Activated B cell treated with CpG ODN at 0.5 μM for 24 hours (primary cell): ENCODE results near the gene LRTM1. TPM values are rescaled to one million over a fixed set of nuclear protein-coding genes. Genes with fewer than 3 reads are reported as not detected.

Experiments
- ATAC-seq: fragments of 200-7000 bp; cut with Tn5 transposase; one replicate; pipeline ENCODE4 v1.10.0; 2021; ENCODE audit warnings: low read depth, mild to moderate bottlenecking, moderate library complexity
- CTCF ChIA-PET: fragments of 350-600 bp; sonication (Branson Sonifier 250); formaldehyde crosslinking; loops from one replicate; lab custom pipeline; 2021; ENCODE audit warnings: antibody characterized with exemption; lab: Charles Lee
- POLR2A ChIA-PET: fragments of 350-600 bp; sonication (Branson Sonifier 250); formaldehyde crosslinking; loops from one replicate; lab custom pipeline; 2021; ENCODE audit warnings: antibody characterized with exemption; lab: Charles Lee
- DNase-seq: peaks from one replicate; pipeline ENCODE4 v3.0.0; 2022
- H3K27ac Mint-ChIP-seq: one replicate; pipeline ENCODE4 v1.8.0; 2020; ENCODE audit warnings: mixed read lengths
- H3K27me3 Mint-ChIP-seq: one replicate; pipeline ENCODE4 v1.8.0; 2021; ENCODE audit warnings: mixed read lengths
- H3K36me3 Mint-ChIP-seq: one replicate; pipeline ENCODE4 v1.8.0; 2021; ENCODE audit warnings: low read depth, mixed read lengths
- H3K4me1 Mint-ChIP-seq: one replicate; pipeline ENCODE4 v1.8.0; 2021; ENCODE audit warnings: mixed read lengths
- H3K4me3 Mint-ChIP-seq: one replicate; pipeline ENCODE4 v1.8.0; 2020; ENCODE audit warnings: mild to moderate bottlenecking, mixed read lengths
- H3K9me3 Mint-ChIP-seq: one replicate; pipeline ENCODE4 v1.8.0; 2020; ENCODE audit warnings: mixed read lengths
- CTCF ChIP-seq: fragments of 200-600 bp; IDR thresholded peaks from one replicate; pipeline ENCODE4 v1.8.0; 2022; ENCODE audit warnings: antibody characterized with exemption, mild to moderate bottlenecking
- intact Hi-C: fragments of 100-400 bp; cut with micrococcal nuclease; formaldehyde crosslinking; loops from one replicate; pipeline ENCODE4 v1.15.1; 2024
- total RNA-seq: library from RNA; stranded (reverse); gene quantifications from 2 replicates; pipeline ENCODE4 v1.2.3, GENCODE V29; 2022

LRTM1 gene
- total RNA-seq, 1 donor from 2014 or later = not detected

GRCh38 chr3:54955496-54955895, 27.6 kb upstream of the LRTM1 start:
- no peak for ATAC-seq
- TF ChIP-seq CTCF = no peak
- ChIA-PET POLR2A (no interaction called here), CTCF (no interaction called here)
- Mint-ChIP-seq H3K4me3 (no peak overlapping the region), H3K36me3 (no peaks in the 10 kb centered on the region), H3K27ac (no peak overlapping the region), H3K4me1 (no peaks in the 10 kb centered on the region), H3K9me3 (no peaks in the 10 kb centered on the region), H3K27me3 (no peaks in the 10 kb centered on the region)
- DNase-seq = no peak
- intact Hi-C loops = no loop called here

GRCh38 chr3:54954521-54954920, 26.7 kb upstream of the LRTM1 start:
- H3K36me3 Mint-ChIP-seq = no peaks in the 10 kb centered on the region
- H3K27me3 Mint-ChIP-seq = no peaks in the 10 kb centered on the region
- H3K27ac Mint-ChIP-seq = no peak overlapping the region
- ATAC-seq (no peak), DNase-seq (no peak)
- no peak overlapping the region for H3K4me3 Mint-ChIP-seq
- no peak for TF ChIP-seq CTCF
- H3K4me1 Mint-ChIP-seq = no peaks in the 10 kb centered on the region
- ChIA-PET POLR2A (no interaction called here), CTCF (no interaction called here)
- intact Hi-C loops = no loop called here
- H3K9me3 Mint-ChIP-seq = no peaks in the 10 kb centered on the region

- Mint-ChIP-seq H3K9me3 (no peaks in the 10 kb centered on the region), H3K27me3 (no peaks in the 10 kb centered on the region), H3K27ac (no peak overlapping the region), H3K4me1 (no peaks in the 10 kb centered on the region), H3K4me3 (no peak overlapping the region), H3K36me3 (no peaks in the 10 kb centered on the region)
- no peak for TF ChIP-seq CTCF
- ChIA-PET POLR2A (no interaction called here), CTCF (no interaction called here)
- DNase-seq = no peak
- intact Hi-C loops = no loop called here
- no peak for ATAC-seq
These were observed 26.2 kb upstream of the LRTM1 start for GRCh38 chr3:54954022-54954421.

- Mint-ChIP-seq H3K9me3 (no peaks in the 10 kb centered on the region), H3K4me3 (no peak overlapping the region), H3K27me3 (no peaks in the 10 kb centered on the region), H3K27ac (no peak overlapping the region), H3K36me3 (no peaks in the 10 kb centered on the region), H3K4me1 (no peaks in the 10 kb centered on the region)
- DNase-seq (no peak), ATAC-seq (no peak)
- POLR2A ChIA-PET = no interaction called here
- CTCF ChIA-PET = no interaction called here
- TF ChIP-seq CTCF = no peak
- intact Hi-C loops = no loop called here
These were observed 23.5 kb upstream of the LRTM1 start for GRCh38 chr3:54951405-54951804.

GRCh38 chr3:54950391-54951003, 22.6 kb upstream of the LRTM1 start:
- DNase-seq (no peak), ATAC-seq (no peak)
- H3K27ac Mint-ChIP-seq = no peak overlapping the region
- POLR2A ChIA-PET = no interaction called here
- CTCF ChIA-PET = no interaction called here
- no peaks in the 10 kb centered on the region for H3K9me3 Mint-ChIP-seq
- no peaks in the 10 kb centered on the region for H3K4me1 Mint-ChIP-seq
- TF ChIP-seq CTCF = no peak
- H3K36me3 Mint-ChIP-seq = no peaks in the 10 kb centered on the region
- intact Hi-C loops = no loop called here
- H3K27me3 Mint-ChIP-seq = no peaks in the 10 kb centered on the region
- no peak overlapping the region for H3K4me3 Mint-ChIP-seq
